ENCODE measurements around the gene TSPEAR.

Gene TSPEAR

DNA sequence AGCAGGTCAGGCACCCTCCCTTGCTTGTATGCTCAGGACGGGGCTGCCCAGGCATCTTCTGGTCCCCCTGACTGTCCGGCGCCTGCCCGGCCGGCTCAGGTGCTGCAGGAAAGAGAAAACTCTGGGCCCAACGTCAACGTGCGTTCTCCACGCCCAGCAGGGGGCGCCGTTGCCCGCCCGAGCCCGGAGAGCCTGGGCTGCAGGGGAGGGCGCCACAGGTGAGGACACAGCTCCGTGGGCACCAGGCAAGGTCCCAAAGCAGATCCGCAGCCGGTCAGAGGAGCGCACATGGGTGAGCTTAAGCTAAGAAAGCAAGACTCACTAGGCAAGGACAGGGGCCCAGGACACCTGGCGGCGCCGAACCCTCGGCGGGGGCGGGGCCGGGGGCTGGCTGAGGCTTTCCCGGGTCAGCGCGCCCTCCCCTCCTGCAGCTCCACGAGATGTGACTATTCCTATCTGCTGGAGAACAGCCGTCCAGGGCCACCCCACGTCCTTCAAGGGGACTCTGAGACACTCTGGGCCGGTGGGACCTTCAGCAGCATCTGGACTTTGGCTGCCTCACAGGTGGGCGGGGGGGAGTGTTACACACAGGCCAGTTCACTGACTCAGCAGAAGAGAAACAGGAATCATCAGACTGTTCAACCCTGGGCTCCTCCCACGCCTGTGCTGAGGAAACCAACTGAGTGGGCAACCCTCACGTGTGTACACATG is 200.7 kb downstream of the TSPEAR start:
- TF ChIP-seq FOXP2 (optimal IDR thresholded peaks at IDR 0.05; ENCODE audit: borderline replicate concordance, extremely low read depth, extremely low read length, insufficient read depth), result peak; percentile 32
- no peak for TF ChIP-seq TAF1 (IDR thresholded peaks at IDR 0.05; ENCODE audit: borderline replicate concordance, insufficient read depth, low read length)

DNA sequence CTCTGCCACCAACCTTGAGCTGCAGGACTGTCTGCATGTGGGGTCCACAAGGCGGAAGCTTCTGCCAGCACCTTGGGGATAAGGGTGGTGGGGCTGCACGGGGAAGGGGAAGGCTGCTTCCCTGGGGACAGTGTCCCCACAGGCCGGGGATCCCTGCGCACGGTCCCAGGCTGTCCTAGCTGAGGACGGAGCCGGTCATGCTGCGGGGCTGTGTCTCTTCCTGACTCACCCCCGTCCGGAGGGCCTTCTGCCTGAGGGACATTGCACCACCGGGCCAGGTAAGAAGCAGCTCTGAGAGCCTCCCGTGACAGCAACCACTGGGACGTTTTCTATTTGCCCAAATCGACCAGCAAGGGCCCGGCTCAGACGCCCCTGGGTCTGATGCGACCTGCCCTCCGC is 201.3 kb downstream of the TSPEAR start:
- TF ChIP-seq, protein P1, sequence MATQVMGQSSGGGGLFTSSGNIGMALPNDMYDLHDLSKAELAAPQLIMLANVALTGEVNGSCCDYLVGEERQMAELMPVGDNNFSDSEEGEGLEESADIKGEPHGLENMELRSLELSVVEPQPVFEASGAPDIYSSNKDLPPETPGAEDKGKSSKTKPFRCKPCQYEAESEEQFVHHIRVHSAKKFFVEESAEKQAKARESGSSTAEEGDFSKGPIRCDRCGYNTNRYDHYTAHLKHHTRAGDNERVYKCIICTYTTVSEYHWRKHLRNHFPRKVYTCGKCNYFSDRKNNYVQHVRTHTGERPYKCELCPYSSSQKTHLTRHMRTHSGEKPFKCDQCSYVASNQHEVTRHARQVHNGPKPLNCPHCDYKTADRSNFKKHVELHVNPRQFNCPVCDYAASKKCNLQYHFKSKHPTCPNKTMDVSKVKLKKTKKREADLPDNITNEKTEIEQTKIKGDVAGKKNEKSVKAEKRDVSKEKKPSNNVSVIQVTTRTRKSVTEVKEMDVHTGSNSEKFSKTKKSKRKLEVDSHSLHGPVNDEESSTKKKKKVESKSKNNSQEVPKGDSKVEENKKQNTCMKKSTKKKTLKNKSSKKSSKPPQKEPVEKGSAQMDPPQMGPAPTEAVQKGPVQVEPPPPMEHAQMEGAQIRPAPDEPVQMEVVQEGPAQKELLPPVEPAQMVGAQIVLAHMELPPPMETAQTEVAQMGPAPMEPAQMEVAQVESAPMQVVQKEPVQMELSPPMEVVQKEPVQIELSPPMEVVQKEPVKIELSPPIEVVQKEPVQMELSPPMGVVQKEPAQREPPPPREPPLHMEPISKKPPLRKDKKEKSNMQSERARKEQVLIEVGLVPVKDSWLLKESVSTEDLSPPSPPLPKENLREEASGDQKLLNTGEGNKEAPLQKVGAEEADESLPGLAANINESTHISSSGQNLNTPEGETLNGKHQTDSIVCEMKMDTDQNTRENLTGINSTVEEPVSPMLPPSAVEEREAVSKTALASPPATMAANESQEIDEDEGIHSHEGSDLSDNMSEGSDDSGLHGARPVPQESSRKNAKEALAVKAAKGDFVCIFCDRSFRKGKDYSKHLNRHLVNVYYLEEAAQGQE (IDR thresholded peaks at IDR 0.05; ENCODE audit: insufficient read depth in 1 of 2, low read depth in 2 of 2, low read length in 2 of 2), result no peak
- TF ChIP-seq POLR2AphosphoS5 (IDR thresholded peaks at IDR 0.05; ENCODE audit: low read depth, low read length), result no peak
- no peak for TF ChIP-seq FOXP2 (optimal IDR thresholded peaks at IDR 0.05; ENCODE audit: borderline replicate concordance, extremely low read depth, extremely low read length, insufficient read depth)
- TF ChIP-seq TAF1 (IDR thresholded peaks at IDR 0.05; ENCODE audit: borderline replicate concordance, insufficient read depth, low read length), result no peak
- no peak for TF ChIP-seq SIN3A (IDR thresholded peaks at IDR 0.05; ENCODE audit: borderline replicate concordance, insufficient read depth, low read length)

DNA sequence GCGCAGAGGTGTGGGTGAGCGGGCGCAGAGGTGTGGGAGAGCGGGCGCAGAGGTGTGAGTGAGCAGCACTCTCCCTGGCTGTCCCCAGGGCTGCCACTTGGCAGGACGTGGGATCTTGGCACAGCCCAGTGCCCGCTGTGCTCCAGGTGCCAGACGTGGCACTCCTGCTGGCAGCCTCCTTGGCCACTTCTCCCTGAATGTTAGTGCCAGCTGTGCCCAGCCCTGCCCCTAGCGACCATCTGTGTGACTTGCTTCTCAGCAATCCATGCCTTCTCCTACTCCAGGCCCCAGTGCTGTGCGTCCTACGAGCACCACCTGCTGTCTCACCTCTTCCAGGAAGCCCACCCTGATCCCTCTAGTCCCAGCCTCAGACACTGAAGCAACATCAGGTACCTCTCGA is 201.8 kb downstream of the TSPEAR start:
- TF ChIP-seq TAF1 (IDR thresholded peaks at IDR 0.05; ENCODE audit: borderline replicate concordance, insufficient read depth, low read length), result no peak
- no peak for TF ChIP-seq POLR2AphosphoS5 (IDR thresholded peaks at IDR 0.05; ENCODE audit: low read depth, low read length)
- TF ChIP-seq, protein P1 (IDR thresholded peaks at IDR 0.05; ENCODE audit: insufficient read depth in 1 of 2, low read depth in 2 of 2, low read length in 2 of 2), result no peak
- no peak for TF ChIP-seq SIN3A (IDR thresholded peaks at IDR 0.05; ENCODE audit: borderline replicate concordance, insufficient read depth, low read length)
- TF ChIP-seq FOXP2 (optimal IDR thresholded peaks at IDR 0.05; ENCODE audit: borderline replicate concordance, extremely low read depth, extremely low read length, insufficient read depth), result no peak

DNA sequence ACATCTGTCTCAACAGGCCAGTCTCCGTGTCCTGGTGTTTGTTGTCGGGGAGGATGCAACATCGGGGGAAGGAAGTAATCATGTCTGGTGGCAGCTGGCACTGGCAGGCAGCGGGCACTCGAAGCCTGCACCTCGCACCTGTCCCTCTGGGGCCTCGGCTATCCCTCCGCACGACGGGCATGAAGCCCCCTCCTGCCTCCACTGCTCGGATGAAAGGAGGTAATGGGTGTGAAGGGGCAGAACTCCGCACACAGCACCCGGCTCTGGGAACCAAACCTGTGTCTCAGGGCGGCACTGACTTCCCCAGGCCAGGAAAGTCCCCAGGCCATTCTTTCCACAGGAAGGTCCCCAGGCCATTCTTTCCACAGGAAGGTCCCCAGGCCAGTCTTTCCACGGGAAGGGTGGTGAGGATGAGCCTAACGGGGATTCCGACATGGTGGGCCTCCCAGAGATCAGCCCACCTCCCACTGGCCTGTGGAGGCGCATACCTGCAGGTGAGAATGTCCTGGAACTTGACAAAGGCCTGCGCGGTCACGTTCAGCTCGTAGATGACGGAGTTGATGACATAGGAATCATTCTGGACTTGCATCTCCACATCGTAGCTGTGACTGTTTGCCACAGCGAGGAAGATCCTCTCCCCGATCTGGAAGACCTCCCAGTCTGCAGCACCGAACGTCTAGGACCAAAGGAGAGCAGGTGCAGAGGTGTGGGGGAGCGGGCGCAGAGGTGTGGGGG is 202.5 kb downstream of the TSPEAR start:
- TF ChIP-seq, protein P1 (IDR thresholded peaks at IDR 0.05; ENCODE audit: insufficient read depth in 1 of 2, low read depth in 2 of 2, low read length in 2 of 2), result no peak
- no peak for TF ChIP-seq SIN3A (IDR thresholded peaks at IDR 0.05; ENCODE audit: borderline replicate concordance, insufficient read depth, low read length)
- TF ChIP-seq TAF1 (IDR thresholded peaks at IDR 0.05; ENCODE audit: borderline replicate concordance, insufficient read depth, low read length), result no peak
- TF ChIP-seq FOXP2 (optimal IDR thresholded peaks at IDR 0.05; ENCODE audit: borderline replicate concordance, extremely low read depth, extremely low read length, insufficient read depth), result no peak
- no peak for TF ChIP-seq POLR2AphosphoS5 (IDR thresholded peaks at IDR 0.05; ENCODE audit: low read depth, low read length)

DNA sequence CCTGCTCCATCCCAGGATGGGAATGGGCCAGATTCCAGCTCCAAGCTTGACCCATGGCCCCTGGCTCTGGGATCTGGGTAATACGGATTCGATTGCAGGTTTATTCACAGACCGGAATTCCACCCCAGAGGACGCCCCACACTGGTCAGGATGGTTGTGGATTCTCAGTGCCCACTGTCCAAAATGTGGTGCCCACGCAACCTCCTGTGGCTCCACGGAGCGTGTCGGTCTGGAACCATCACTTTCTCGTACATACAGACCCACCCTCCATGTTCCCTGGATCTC is 203.0 kb downstream of the TSPEAR start:
- no peak for TF ChIP-seq FOXP2 (optimal IDR thresholded peaks at IDR 0.05; ENCODE audit: borderline replicate concordance, extremely low read depth, extremely low read length, insufficient read depth)
- no peak for TF ChIP-seq SIN3A (IDR thresholded peaks at IDR 0.05; ENCODE audit: borderline replicate concordance, insufficient read depth, low read length)
- TF ChIP-seq POLR2AphosphoS5 (IDR thresholded peaks at IDR 0.05; ENCODE audit: low read depth, low read length), result no peak
- TF ChIP-seq TAF1 (IDR thresholded peaks at IDR 0.05; ENCODE audit: borderline replicate concordance, insufficient read depth, low read length), result no peak
- TF ChIP-seq, protein P1 (IDR thresholded peaks at IDR 0.05; ENCODE audit: insufficient read depth in 1 of 2, low read depth in 2 of 2, low read length in 2 of 2), result no peak

Measured in PFSK-1 (cell line).